ENCODE data around the gene B9D2. TPM values are rescaled to one million over a fixed set of nuclear protein-coding genes. Genes with fewer than 3 reads are reported as not detected.
"Not testable (repeated sequence)": the region's sequence is repeated elsewhere in the genome, so short reads cannot be mapped to it uniquely, and the experiment has no call there.

The B9D2 gene, protein sequence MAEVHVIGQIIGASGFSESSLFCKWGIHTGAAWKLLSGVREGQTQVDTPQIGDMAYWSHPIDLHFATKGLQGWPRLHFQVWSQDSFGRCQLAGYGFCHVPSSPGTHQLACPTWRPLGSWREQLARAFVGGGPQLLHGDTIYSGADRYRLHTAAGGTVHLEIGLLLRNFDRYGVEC
- total RNA-seq = 1 to 10 TPM; 4.1 to 5.6 TPM
- 10 to 100 TPM in 1 of 2 donors, 1 to 10 TPM in 1; 1.6 to 13.5 TPM for polyA plus RNA-seq
- long read RNA-seq, donor 1, partial matches to known transcripts = 1 of 5 reads
- long read RNA-seq, donor 1, other reads (novel, unspliced or antisense) = 2 of 5 reads
- long read RNA-seq, donor 2, partial matches to known transcripts = 0 of 2 reads
- long read RNA-seq, donor 2, other reads (novel, unspliced or antisense) = 1 of 2 reads

DNA sequence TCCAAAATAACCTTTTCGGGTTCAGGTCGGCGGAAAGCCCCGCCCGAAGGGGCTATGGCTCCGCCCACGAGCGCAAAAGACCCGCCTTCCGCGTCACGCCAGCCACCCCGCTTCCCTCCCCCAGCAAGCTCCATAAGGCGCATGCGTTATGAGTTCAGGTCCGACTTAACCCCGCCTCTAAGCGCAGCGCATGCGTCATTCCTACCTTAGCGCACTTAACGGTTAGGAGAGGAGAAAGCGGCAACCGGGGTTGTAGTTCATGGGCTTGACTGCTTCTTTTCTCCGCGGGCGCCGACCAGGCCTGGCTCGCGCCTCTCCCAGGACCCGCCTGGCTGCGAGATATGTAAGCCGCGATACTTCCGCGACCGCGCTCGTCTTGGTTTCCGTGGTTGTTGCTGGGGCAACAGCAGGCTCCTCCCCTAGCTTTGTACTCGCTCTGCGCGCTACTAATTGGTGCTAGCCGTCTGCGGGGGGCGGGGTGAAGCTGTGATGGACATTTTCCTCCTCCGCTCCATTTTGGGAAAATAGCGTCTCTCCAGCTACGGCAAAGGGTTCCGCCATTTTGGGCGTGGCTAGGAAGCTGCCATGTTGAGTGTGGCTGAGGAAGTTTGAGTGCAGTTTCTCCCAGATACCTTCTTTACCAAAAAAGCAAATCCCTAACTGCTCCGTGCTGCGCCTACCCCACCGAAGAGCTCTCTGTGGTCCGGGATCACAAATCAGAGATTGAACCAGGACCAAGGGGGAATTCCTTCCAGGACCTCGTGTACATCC lies at the start of gene B9D2:
Gene B9D2 (minus strand): TSS at position 397 of the 771 bp plus-strand sequence. CDS start 630 bp downstream, outside the sequence.
- peak; percentile 99 for DNase-seq
- no peaks in the 10 kb centered on the region for H3K9me3 ChIP-seq (ENCODE audit: control insufficient read depth, low read length)
- peak within 1 kb of the TSS in 1 of 2 donors; percentile 93 for H3K27ac ChIP-seq (ENCODE audit: low read depth in 1 of 2, low read length in 2 of 2)
- no peaks in the 10 kb centered on the region for H3K27me3 ChIP-seq (ENCODE audit: control insufficient read depth in 1 of 2, insufficient read depth in 2 of 2, low read length in 1 of 2)
- H3K4me1 ChIP-seq (ENCODE audit: control insufficient read depth in 1 of 2, insufficient read depth in 2 of 2, low read length in 2 of 2) = no peaks in the 10 kb centered on the region
- H3K36me3 ChIP-seq (ENCODE audit: control insufficient read depth in 1 of 2, insufficient read depth in 2 of 2, low read length in 1 of 2) = no peaks in the 10 kb centered on the region
- peak; percentile 98 for ATAC-seq (ENCODE audit: low FRiP score)
- peak within 1 kb of the TSS; percentile 29 to 77 for H3K4me3 ChIP-seq (ENCODE audit: low read length in 2 of 2)
- intact Hi-C loops (cut with DNase I) = no loop called here
- 0 to 1% methylated on average over 56 of the region's 56 CpGs for WGBS, 2 donors

DNA sequence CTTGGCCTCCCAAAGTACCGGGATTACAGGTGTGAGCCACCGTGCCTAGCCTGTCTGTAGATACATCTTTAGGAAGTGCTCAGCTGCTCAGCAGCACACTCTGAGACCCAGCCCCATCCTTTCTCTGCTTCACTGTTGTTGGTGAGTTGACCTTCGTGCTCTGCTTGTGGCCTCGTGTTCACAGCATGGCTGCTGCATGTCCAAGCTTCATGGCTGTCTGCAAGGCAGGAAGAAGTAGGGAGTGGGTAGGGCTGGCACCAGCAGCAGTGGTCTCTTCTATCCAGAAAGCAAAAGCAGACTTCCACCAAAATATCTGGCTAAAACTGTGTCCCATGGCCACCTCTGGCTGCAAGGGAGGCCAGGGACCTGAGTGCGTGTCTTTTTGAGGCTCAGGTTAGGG lies 49.0 kb upstream of the B9D2 start:
- intact Hi-C loops (cut with DNase I) = no loop called here
- Histone ChIP-seq H3K9me3 (ENCODE audit: control insufficient read depth, low read length) (no peaks in the 10 kb centered on the region), H3K4me3 (ENCODE audit: low read length in 2 of 2) (no peak overlapping the region), H3K27ac (ENCODE audit: low read depth in 1 of 2, low read length in 2 of 2) (no peak overlapping the region), H3K4me1 (ENCODE audit: control insufficient read depth in 1 of 2, insufficient read depth in 2 of 2, low read length in 2 of 2) (peaks cover 0 to 6% of the 10 kb centered on the region in 2 donors), H3K27me3 (ENCODE audit: control insufficient read depth in 1 of 2, insufficient read depth in 2 of 2, low read length in 1 of 2) (no peaks in the 10 kb centered on the region), H3K36me3 (ENCODE audit: control insufficient read depth in 1 of 2, insufficient read depth in 2 of 2, low read length in 1 of 2) (peaks cover 0 to 2% of the 10 kb centered on the region in 2 donors)
- DNase-seq (no peak), ATAC-seq (ENCODE audit: low FRiP score) (no peak)
- WGBS, 2 donors = 94 to 97% methylated on average over 5 of the region's 5 CpGs

DNA sequence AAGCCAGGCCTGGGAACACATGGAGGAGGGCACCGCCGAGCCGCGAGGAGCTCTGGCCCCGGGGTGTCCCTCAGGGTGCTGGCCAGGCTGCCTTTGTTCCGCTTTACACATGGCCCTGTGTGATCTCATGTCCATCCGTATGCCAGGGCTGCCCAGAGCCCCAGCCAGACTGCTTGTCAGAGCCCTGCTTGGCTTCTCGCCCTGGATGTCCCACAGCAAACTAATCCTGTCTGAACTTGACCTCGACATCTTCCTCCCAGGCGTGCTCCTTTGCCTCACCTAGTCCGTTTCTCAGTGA lies 48.0 kb upstream of the B9D2 start:
- no peak for DNase-seq
- peaks cover 0 to 6% of the 10 kb centered on the region in 2 donors for H3K4me1 ChIP-seq (ENCODE audit: control insufficient read depth in 1 of 2, insufficient read depth in 2 of 2, low read length in 2 of 2)
- intact Hi-C loops (cut with DNase I) = no loop called here
- H3K4me3 ChIP-seq (ENCODE audit: low read length in 2 of 2) = no peak overlapping the region
- no peak overlapping the region for H3K27ac ChIP-seq (ENCODE audit: low read depth in 1 of 2, low read length in 2 of 2)
- H3K36me3 ChIP-seq (ENCODE audit: control insufficient read depth in 1 of 2, insufficient read depth in 2 of 2, low read length in 1 of 2) = peaks cover 0 to 2% of the 10 kb centered on the region in 2 donors
- peak; percentile 27 for ATAC-seq (ENCODE audit: low FRiP score)
- no peaks in the 10 kb centered on the region for H3K27me3 ChIP-seq (ENCODE audit: control insufficient read depth in 1 of 2, insufficient read depth in 2 of 2, low read length in 1 of 2)
- no peaks in the 10 kb centered on the region for H3K9me3 ChIP-seq (ENCODE audit: control insufficient read depth, low read length)
- 62 to 84% methylated on average over 9 to 11 of the region's 11 CpGs for WGBS, 2 donors

DNA sequence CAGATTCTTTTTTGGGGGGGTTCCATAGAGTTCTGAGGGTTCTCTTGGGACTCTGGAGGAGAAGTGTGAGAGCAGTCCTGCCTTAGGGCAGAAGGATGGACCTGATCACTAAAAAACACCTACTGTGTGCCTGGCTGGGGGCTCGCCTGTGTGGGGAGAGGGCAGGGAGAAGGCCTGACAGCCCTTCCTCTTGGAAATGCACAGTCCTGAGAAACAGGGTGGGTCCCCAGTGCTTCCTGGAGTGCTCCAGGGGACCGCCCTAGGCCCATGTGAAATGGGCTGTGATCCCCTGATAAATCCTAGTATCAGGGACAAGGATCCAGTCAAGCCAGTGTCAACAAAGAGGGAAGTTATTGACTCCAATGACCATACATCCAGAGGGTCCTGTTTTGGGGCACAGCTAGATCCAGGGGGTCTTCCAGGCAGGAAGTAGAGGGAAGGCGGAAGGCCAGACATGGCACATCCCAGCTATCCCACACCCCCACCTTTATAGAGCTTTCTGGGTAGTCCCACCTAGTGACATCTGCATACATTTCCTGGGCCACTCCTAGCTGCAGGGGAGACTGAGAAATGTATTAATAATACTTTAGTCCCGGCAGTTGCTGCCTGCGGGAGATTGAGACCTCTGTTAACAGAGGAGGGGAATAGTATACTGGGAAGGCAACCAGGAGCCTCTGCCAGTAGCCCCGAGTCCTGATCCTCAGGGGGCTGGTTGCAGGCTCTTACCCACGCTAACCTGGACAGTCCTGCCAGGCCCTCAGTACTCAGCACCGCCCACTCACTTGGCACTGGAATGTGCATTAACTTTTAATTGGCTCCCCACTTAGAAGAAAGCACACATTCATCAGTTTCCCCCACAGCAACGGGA lies 47.4 kb upstream of the B9D2 start:
- Histone ChIP-seq H3K4me3 (ENCODE audit: low read length in 2 of 2) (no peak overlapping the region), H3K9me3 (ENCODE audit: control insufficient read depth, low read length) (no peaks in the 10 kb centered on the region), H3K27ac (ENCODE audit: low read depth in 1 of 2, low read length in 2 of 2) (no peak overlapping the region), H3K27me3 (ENCODE audit: control insufficient read depth in 1 of 2, insufficient read depth in 2 of 2, low read length in 1 of 2) (no peaks in the 10 kb centered on the region), H3K36me3 (ENCODE audit: control insufficient read depth in 1 of 2, insufficient read depth in 2 of 2, low read length in 1 of 2) (peaks cover 0 to 2% of the 10 kb centered on the region in 2 donors), H3K4me1 (ENCODE audit: control insufficient read depth in 1 of 2, insufficient read depth in 2 of 2, low read length in 2 of 2) (peaks cover 0 to 6% of the 10 kb centered on the region in 2 donors)
- ATAC-seq (ENCODE audit: low FRiP score) (no peak), DNase-seq (no peak)
- intact Hi-C loops (cut with DNase I) = no loop called here
- WGBS, 2 donors = 61 to 73% methylated on average over 9 of the region's 9 CpGs

DNA sequence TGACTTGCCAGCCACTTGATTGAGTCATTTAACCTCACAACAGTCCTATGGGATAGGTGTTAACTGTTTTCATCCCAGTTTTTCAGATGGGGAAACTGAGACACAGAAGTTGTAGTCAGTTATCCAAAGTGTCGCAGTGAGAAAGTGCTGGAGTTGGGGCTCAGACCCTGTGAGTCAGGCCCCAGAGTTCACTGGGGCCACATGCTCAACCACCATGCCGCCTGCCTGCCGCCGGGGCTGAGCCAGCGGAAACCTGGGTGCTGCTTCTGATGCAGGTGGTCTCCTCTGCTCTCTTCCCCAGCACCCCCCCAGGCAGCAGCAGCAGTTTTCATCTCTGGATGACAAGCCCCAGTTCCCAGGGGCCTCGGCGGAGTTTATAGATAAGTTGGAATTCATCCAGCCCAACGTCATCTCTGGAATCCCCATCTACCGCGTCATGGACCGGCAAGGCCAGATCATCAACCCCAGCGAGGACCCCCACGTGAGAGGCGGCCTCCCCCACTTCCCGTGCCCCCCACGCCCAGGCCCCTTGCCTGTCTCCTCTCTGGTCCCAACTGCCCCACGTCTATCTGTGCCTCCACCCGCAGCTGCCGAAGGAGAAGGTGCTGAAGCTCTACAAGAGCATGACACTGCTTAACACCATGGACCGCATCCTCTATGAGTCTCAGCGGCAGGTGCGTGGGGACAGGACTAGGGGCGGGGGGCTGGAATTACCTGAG lies 46.5 kb upstream of the B9D2 start:
- Histone ChIP-seq H3K27ac (ENCODE audit: low read depth in 1 of 2, low read length in 2 of 2) (no peak overlapping the region), H3K4me1 (ENCODE audit: control insufficient read depth in 1 of 2, insufficient read depth in 2 of 2, low read length in 2 of 2) (peaks cover 0 to 6% of the 10 kb centered on the region in 2 donors), H3K27me3 (ENCODE audit: control insufficient read depth in 1 of 2, insufficient read depth in 2 of 2, low read length in 1 of 2) (no peaks in the 10 kb centered on the region), H3K4me3 (ENCODE audit: low read length in 2 of 2) (no peak overlapping the region), H3K9me3 (ENCODE audit: control insufficient read depth, low read length) (no peaks in the 10 kb centered on the region), H3K36me3 (ENCODE audit: control insufficient read depth in 1 of 2, insufficient read depth in 2 of 2, low read length in 1 of 2) (no peaks in the 10 kb centered on the region)
- ATAC-seq (ENCODE audit: low FRiP score) (no peak), DNase-seq (no peak)
- 85 to 88% methylated on average over 23 of the region's 23 CpGs for WGBS, 2 donors
- intact Hi-C loops (cut with DNase I) = no loop called here

DNA sequence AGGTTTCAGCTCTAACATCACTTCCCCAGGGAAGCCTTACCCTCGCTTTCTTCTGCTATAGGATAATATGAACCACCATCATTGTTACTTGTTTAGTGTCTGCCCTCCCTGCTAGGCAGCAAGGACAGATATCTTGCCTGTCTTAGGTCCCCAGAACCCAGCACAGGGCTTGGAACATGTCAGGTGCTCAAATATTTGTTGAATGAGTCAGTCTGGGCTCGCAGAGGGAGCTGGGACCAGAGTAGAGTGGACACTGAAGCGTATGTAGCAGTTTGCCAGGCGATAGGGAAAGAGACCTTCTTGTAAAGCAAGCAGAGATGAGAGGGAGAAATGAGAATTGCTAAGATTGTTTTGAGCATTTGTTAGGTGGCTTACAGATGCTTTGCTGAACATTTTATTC lies 45.3 kb upstream of the B9D2 start:
- ATAC-seq (ENCODE audit: low FRiP score) = no peak
- Histone ChIP-seq H3K27me3 (ENCODE audit: control insufficient read depth in 1 of 2, insufficient read depth in 2 of 2, low read length in 1 of 2) (no peaks in the 10 kb centered on the region), H3K36me3 (ENCODE audit: control insufficient read depth in 1 of 2, insufficient read depth in 2 of 2, low read length in 1 of 2) (no peaks in the 10 kb centered on the region), H3K4me1 (ENCODE audit: control insufficient read depth in 1 of 2, insufficient read depth in 2 of 2, low read length in 2 of 2) (peaks cover 0 to 6% of the 10 kb centered on the region in 2 donors), H3K4me3 (ENCODE audit: low read length in 2 of 2) (no peak overlapping the region), H3K9me3 (ENCODE audit: control insufficient read depth, low read length) (no peaks in the 10 kb centered on the region), H3K27ac (ENCODE audit: low read depth in 1 of 2, low read length in 2 of 2) (peak overlapping the region in 1 of 2 donors; percentile 32)
- intact Hi-C loops (cut with DNase I) = no loop called here
- no peak for DNase-seq
- 28 to 31% methylated on average over 4 of the region's 4 CpGs for WGBS, 2 donors

DNA sequence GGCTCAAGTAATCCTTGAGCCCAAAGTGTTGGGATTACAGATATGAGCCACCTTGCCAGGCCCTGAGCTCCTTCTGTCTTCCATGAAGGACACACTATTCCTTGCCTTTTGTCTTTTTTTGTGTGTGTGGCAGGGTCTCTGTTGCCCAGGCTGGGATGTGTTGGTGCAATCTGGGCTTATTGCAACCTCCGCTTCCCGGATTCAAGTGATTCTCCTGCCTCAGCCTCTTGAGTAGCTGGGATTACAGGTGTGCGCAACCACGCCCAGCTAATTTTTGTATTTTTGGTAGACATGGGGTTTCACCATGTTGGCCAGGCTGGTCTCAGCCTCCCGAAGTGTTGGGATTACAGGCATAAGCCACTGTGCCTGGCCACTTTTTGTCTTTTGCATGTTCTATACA lies 44.9 kb upstream of the B9D2 start:
- H3K4me1 ChIP-seq (ENCODE audit: control insufficient read depth in 1 of 2, insufficient read depth in 2 of 2, low read length in 2 of 2); intact Hi-C loops (cut with DNase I); H3K36me3 ChIP-seq (ENCODE audit: control insufficient read depth in 1 of 2, insufficient read depth in 2 of 2, low read length in 1 of 2); ATAC-seq (ENCODE audit: low FRiP score); H3K4me3 ChIP-seq (ENCODE audit: low read length in 2 of 2); H3K27me3 ChIP-seq (ENCODE audit: control insufficient read depth in 1 of 2, insufficient read depth in 2 of 2, low read length in 1 of 2); H3K9me3 ChIP-seq (ENCODE audit: control insufficient read depth, low read length); DNase-seq: not testable (repeated sequence)
- H3K27ac ChIP-seq (ENCODE audit: low read depth in 1 of 2, low read length in 2 of 2) = peak overlapping the region in 1 of 2 donors; percentile 32
- WGBS, 2 donors = 94 to 98% methylated on average over 5 of the region's 5 CpGs

DNA sequence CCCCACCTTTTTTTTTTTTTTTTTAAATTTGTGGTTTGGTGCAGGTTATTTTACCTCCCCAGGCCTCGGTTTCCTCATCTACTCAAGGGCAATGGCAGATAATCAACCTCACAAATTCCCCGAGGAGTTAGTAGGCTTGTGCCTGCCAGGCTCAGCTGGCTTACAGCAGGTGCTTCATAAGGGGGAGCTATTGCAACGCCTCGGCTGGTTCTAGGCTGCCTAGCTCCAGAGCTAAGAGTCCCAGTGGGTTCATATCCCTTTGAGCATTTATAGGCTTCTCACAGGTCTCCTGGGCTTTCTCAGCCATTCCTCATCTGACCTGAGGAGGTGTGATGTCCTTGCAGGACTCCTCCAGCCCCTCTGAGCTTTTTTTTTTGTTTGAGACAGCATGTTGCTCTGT lies 44.3 kb upstream of the B9D2 start:
- ATAC-seq (ENCODE audit: low FRiP score) = no peak
- H3K27ac ChIP-seq (ENCODE audit: low read depth in 1 of 2, low read length in 2 of 2) = no peak overlapping the region
- H3K4me3 ChIP-seq (ENCODE audit: low read length in 2 of 2) = no peak overlapping the region
- no peaks in the 10 kb centered on the region for H3K36me3 ChIP-seq (ENCODE audit: control insufficient read depth in 1 of 2, insufficient read depth in 2 of 2, low read length in 1 of 2)
- H3K27me3 ChIP-seq (ENCODE audit: control insufficient read depth in 1 of 2, insufficient read depth in 2 of 2, low read length in 1 of 2) = no peaks in the 10 kb centered on the region
- H3K9me3 ChIP-seq (ENCODE audit: control insufficient read depth, low read length) = no peaks in the 10 kb centered on the region
- peaks cover 0 to 6% of the 10 kb centered on the region in 2 donors for H3K4me1 ChIP-seq (ENCODE audit: control insufficient read depth in 1 of 2, insufficient read depth in 2 of 2, low read length in 2 of 2)
- WGBS, 2 donors = 56 to 70% methylated on average over 4 of the region's 4 CpGs
- no peak for DNase-seq
- intact Hi-C loops (cut with DNase I) = no loop called here

Measured in aorta (tissue), 5 donors.